Measurements from ENCODE around the gene KRTAP1-4. TPM values are rescaled to one million over a fixed set of nuclear protein-coding genes. Genes with fewer than 3 reads are reported as not detected.

The KRTAP1-4 gene
- not detected for total RNA-seq

- H3K36me3 ChIP-seq = no peaks in the 10 kb centered on the region
- intact Hi-C loops (cut with DNase I) = no loop called here
- no peak within 1 kb of the TSS for H3K27ac ChIP-seq
- no peaks in the 10 kb centered on the region for H3K9me3 ChIP-seq
- TF ChIP-seq POLR2A (IDR thresholded peaks at IDR 0.05) = no peak
- no peak for TF ChIP-seq CTCF (IDR thresholded peaks at IDR 0.05)
- 85 to 88% methylated on average over 2 to 11 of the region's 12 CpGs for whole genome bisulfite sequencing, 2 donors
- DNase-seq = no peak
- no peak within 1 kb of the TSS for H3K4me3 ChIP-seq (replicated peaks in 1 of 3)
- H3K27me3 ChIP-seq = no peaks in the 10 kb centered on the region
- H3K4me1 ChIP-seq = no peaks in the 10 kb centered on the region
Observed at GRCh38 chr17:41029633-41030245, at the start of gene KRTAP1-4. Gene KRTAP1-4 (minus strand): TSS chr17:41030195. CDS start chr17:41030078, 117 bp downstream.

- no peak for DNase-seq
- Histone ChIP-seq H3K27me3 (no peaks in the 10 kb centered on the region), H3K4me1 (no peaks in the 10 kb centered on the region), H3K36me3 (no peaks in the 10 kb centered on the region), H3K9me3 (no peaks in the 10 kb centered on the region), H3K4me3 (replicated peaks in 1 of 3) (no peak overlapping the region), H3K27ac (no peak overlapping the region)
- intact Hi-C loops (cut with DNase I) = no loop called here
- TF ChIP-seq POLR2A (IDR thresholded peaks at IDR 0.05) = no peak
- TF ChIP-seq CTCF (IDR thresholded peaks at IDR 0.05) = no peak
Observed at GRCh38 chr17:41076788-41077187, 46.8 kb upstream of the KRTAP1-4 start.

- intact Hi-C loops (cut with DNase I) = no loop called here
- 93% methylated on average over 2 of the region's 2 CpGs for WGBS, 2 donors
- no peak overlapping the region for H3K27ac ChIP-seq
Observed at GRCh38 chr17:41073676-41074075, 43.7 kb upstream of the KRTAP1-4 start.

GRCh38 chr17:41071606-41072360 is 41.8 kb upstream of the KRTAP1-4 start:
- intact Hi-C loops (cut with DNase I) = no loop called here
- H3K4me1 ChIP-seq = no peaks in the 10 kb centered on the region
- no peaks in the 10 kb centered on the region for H3K9me3 ChIP-seq
- TF ChIP-seq POLR2A (IDR thresholded peaks at IDR 0.05) (no peak), CTCF (IDR thresholded peaks at IDR 0.05) (no peak)
- H3K4me3 ChIP-seq (replicated peaks in 1 of 3) = no peak overlapping the region
- H3K27me3 ChIP-seq = no peaks in the 10 kb centered on the region
- H3K27ac ChIP-seq = no peak overlapping the region
- DNase-seq = no peak
- 93 to 98% methylated on average over 5 of the region's 5 CpGs for WGBS, 2 donors
- H3K36me3 ChIP-seq = no peaks in the 10 kb centered on the region

More at GRCh38 chr17:41073676-41074075, 43.7 kb upstream of the KRTAP1-4 start:
- TF ChIP-seq CTCF (IDR thresholded peaks at IDR 0.05) (no peak), POLR2A (IDR thresholded peaks at IDR 0.05) (no peak)
- DNase-seq = no peak
- H3K36me3 ChIP-seq = no peaks in the 10 kb centered on the region
- no peak overlapping the region for H3K4me3 ChIP-seq (replicated peaks in 1 of 3)
- no peaks in the 10 kb centered on the region for H3K4me1 ChIP-seq
- no peaks in the 10 kb centered on the region for H3K27me3 ChIP-seq
- H3K9me3 ChIP-seq = no peaks in the 10 kb centered on the region

- TF ChIP-seq POLR2A (IDR thresholded peaks at IDR 0.05) (no peak), CTCF (IDR thresholded peaks at IDR 0.05) (no peak)
Observed at GRCh38 chr17:41069031-41069430, 39.0 kb upstream of the KRTAP1-4 start.

More at GRCh38 chr17:41069031-41069430, 39.0 kb upstream of the KRTAP1-4 start:
- Histone ChIP-seq H3K9me3 (no peaks in the 10 kb centered on the region), H3K36me3 (no peaks in the 10 kb centered on the region), H3K27ac (no peak overlapping the region), H3K27me3 (no peaks in the 10 kb centered on the region), H3K4me3 (replicated peaks in 1 of 3) (no peak overlapping the region), H3K4me1 (no peaks in the 10 kb centered on the region)
- 74 to 86% methylated on average over 3 of the region's 3 CpGs for WGBS, 2 donors
- DNase-seq = no peak
- intact Hi-C loops (cut with DNase I) = no loop called here
